Prostate gland (tissue), 2 donors: ENCODE results near the gene VIPR2.

Experiments used
- POLR2A ChIP-seq: fragments of 450-650 bp; IDR thresholded peaks from one replicate; pipeline ENCODE4 v1.6.1; 2016; ENCODE audit warnings: antibody characterized with exemption, mild to moderate bottlenecking
- TF ChIP-seq, protein P1 (sequence below), 4 experiments: fragments of 200-600 bp in 2 of 4; fragments of 450-650 bp in 2 of 4; sonication (generic) in 2 of 4; IDR thresholded peaks; 1 replicate in 3 of 4; 2 replicates in 1 of 4; pipeline ENCODE4 v1.5.1; 2016 to 2019; ENCODE audit warnings: antibody characterized with exemption in 4 of 4, mild to moderate bottlenecking in 2 of 4, moderate library complexity in 2 of 4

- no peak for TF ChIP-seq POLR2A
- TF ChIP-seq, protein P1, sequence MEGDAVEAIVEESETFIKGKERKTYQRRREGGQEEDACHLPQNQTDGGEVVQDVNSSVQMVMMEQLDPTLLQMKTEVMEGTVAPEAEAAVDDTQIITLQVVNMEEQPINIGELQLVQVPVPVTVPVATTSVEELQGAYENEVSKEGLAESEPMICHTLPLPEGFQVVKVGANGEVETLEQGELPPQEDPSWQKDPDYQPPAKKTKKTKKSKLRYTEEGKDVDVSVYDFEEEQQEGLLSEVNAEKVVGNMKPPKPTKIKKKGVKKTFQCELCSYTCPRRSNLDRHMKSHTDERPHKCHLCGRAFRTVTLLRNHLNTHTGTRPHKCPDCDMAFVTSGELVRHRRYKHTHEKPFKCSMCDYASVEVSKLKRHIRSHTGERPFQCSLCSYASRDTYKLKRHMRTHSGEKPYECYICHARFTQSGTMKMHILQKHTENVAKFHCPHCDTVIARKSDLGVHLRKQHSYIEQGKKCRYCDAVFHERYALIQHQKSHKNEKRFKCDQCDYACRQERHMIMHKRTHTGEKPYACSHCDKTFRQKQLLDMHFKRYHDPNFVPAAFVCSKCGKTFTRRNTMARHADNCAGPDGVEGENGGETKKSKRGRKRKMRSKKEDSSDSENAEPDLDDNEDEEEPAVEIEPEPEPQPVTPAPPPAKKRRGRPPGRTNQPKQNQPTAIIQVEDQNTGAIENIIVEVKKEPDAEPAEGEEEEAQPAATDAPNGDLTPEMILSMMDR (IDR thresholded peaks at IDR 0.05): no peak
Measured at GRCh38 chr7:159146084-159146858, 1.6 kb upstream of the VIPR2 start.
